ENCODE results near the gene ZBTB47. TPM values are rescaled to one million over a fixed set of nuclear protein-coding genes. Genes with fewer than 3 reads are reported as not detected.

Gene ZBTB47
- total RNA-seq, 2 experiments from 2014 or later = 0.55 to 1.0 TPM

DNA sequence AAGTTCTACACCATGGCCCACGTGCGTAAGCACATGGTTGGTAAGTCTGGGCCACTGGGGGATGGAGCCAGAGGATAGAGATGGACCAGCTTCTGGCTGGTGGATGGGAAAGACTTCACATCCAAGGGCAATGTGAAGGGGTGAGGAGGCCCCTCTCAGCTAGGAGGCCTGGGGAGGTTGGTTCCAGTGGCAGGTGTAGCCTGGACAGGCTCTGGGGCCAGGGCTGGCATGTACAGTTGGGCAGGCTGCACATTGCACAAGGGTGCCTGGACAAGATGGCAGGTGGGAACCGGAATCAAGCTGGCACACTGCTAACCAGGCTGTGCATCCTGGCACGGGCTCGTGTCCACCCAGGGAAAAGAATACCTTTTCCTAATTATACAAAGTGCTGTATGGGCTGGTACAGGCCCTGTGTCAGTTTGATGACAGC lies 8.1 kb downstream of the ZBTB47 start:
- intact Hi-C loops (cut with micrococcal nuclease) = loop anchor here (1.0 kb wide), 1 partner anchor 83 kb away; no protein-coding TSS in a partner anchor
- no peak overlapping the region for H3K4me3 Mint-ChIP-seq
- H3K9me3 Mint-ChIP-seq = no peaks in the 10 kb centered on the region
- H3K27me3 Mint-ChIP-seq (ENCODE audit: low read depth) = no peaks in the 10 kb centered on the region
- no peak for DNase-seq
- no peaks in the 10 kb centered on the region for H3K36me3 Mint-ChIP-seq (ENCODE audit: low read depth)
- CTCF ChIA-PET = interaction anchor here (1.5 kb wide), 1 partner anchor 10 kb away, joined by 3 read pairs; no protein-coding TSS in a partner anchor
- no peak overlapping the region for H3K27ac Mint-ChIP-seq
- no peaks in the 10 kb centered on the region for H3K4me1 Mint-ChIP-seq (ENCODE audit: low read depth)

DNA sequence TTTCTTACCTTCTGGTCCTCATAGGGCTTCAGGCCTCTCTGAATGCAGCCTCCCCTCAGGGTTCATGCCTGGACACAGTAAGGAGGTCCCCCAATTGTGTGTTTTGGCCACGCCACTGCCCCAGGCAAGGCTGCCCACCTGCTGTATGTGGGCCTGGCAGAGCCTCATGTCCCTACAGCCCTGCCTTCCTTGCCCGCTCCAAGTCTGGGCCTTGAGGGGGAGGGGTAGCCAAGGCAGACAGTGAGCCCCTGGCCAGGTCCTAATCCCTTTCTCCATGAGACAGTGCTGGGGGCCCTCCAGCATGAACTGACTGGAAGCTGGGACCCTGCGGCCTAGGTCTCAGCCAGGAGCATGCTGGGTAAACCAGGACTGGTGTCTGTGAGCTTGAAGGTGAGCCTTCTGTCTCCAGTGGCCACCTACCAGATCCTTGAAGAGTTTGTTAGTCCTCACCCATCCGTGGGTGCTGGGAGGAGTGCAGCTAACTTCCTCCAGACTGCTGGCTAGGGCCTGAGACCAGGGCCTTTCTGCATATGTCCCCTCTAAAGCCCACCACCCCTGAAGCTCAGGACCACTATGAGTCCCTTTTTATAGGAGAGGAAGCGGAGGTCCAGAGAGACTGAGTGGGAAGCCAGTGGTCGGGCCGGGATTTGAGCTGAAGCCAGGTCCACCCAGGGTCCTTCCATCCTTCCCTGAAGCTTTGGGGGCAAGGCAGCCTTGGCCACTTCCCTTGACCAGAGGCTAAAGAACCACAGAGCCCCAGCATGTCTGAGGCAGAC lies 8.7 kb downstream of the ZBTB47 start:
- no peak overlapping the region for H3K4me3 Mint-ChIP-seq
- DNase-seq = no peak
- H3K27me3 Mint-ChIP-seq (ENCODE audit: low read depth) = no peaks in the 10 kb centered on the region
- H3K36me3 Mint-ChIP-seq (ENCODE audit: low read depth) = no peaks in the 10 kb centered on the region
- H3K4me1 Mint-ChIP-seq (ENCODE audit: low read depth) = no peaks in the 10 kb centered on the region
- CTCF ChIA-PET = interaction anchor here (1.5 kb wide), 1 partner anchor 11 kb away, joined by 3 read pairs; no protein-coding TSS in a partner anchor
- intact Hi-C loops (cut with micrococcal nuclease) = no loop called here
- no peak overlapping the region for H3K27ac Mint-ChIP-seq
- H3K9me3 Mint-ChIP-seq = no peaks in the 10 kb centered on the region

DNA sequence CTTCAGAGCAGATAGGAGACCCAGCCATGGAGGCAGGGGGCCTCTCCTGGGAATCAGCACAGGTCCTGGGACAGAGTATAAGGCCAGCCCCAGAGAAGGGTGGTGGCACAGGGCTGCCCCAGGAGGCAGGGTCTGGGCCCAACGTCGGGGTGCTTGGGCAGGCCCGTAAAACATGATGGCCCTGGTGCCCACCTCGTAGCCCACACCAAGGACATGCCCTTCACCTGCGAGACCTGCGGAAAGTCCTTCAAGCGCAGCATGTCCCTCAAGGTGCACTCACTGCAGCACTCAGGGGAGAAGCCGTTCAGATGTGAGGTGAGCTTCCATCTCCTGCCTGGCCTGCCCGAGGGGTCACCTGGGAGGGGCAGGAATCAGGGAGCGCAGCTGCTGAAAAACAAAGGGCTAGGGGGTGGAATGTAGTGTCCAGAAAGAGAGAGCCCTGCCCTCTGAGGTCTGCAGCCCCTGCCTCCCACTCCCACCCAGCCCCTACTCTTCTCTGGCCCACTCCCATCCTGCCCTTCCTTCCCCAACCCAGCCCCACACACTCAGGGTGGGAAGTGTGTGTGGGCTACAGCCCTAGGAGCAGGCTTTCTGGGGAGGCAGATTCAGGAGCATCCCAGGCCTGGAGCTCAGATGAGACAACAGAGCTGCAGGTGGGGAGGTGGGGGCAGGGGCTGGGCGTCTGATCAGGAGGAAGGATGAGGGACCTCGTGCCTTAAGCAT lies 9.5 kb downstream of the ZBTB47 start:
- no peak overlapping the region for H3K27ac Mint-ChIP-seq
- no peaks in the 10 kb centered on the region for H3K4me1 Mint-ChIP-seq (ENCODE audit: low read depth)
- intact Hi-C loops (cut with micrococcal nuclease) = no loop called here
- H3K36me3 Mint-ChIP-seq (ENCODE audit: low read depth) = no peaks in the 10 kb centered on the region
- no peaks in the 10 kb centered on the region for H3K9me3 Mint-ChIP-seq
- H3K27me3 Mint-ChIP-seq (ENCODE audit: low read depth) = no peaks in the 10 kb centered on the region
- CTCF ChIA-PET = no interaction called here
- DNase-seq = no peak
- H3K4me3 Mint-ChIP-seq = no peak overlapping the region

DNA sequence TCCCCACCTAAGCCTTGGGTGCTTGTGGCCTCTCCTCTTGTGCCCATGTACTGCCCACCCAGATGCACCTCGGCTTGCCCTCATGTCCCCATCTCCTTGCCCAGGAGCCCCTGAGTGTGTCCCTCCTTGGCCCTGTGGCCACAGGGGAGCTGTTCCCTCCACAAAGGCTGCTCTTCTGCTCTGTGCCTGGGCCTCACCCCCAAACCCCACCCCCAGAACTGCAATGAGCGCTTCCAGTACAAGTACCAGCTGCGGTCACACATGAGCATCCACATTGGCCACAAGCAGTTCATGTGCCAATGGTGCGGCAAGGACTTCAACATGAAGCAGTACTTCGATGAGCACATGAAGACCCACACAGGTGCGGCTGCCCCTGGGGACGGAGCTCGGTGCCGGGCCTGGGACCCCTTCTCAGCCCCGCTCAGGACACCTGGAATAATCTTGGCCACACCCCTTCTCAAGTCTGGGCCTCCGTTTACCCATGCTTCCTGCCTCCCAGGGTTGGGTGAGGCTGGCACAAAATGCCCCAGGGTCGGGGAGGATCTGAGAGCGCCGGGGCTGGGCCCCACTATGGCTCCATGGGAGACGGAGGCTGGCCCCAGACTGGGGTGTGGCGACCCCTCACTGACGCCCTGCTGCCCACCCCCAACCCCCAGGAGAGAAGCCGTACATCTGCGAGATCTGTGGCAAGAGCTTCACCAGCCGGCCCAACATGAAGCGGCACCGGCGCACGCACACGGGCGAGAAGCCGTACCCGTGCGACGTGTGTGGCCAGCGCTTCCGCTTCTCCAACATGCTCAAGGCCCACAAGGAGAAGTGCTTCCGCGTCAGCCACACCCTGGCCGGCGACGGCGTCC lies 10.3 kb downstream of the ZBTB47 start:
- intact Hi-C loops (cut with micrococcal nuclease) = no loop called here
- CTCF ChIA-PET = interaction anchor here (0.6 kb wide), 1 partner anchor 27 kb away, joined by 3 read pairs; no protein-coding TSS in a partner anchor
- Mint-ChIP-seq H3K36me3 (ENCODE audit: low read depth) (no peaks in the 10 kb centered on the region), H3K27me3 (ENCODE audit: low read depth) (no peaks in the 10 kb centered on the region), H3K4me3 (no peak overlapping the region), H3K4me1 (ENCODE audit: low read depth) (no peaks in the 10 kb centered on the region), H3K9me3 (no peaks in the 10 kb centered on the region), H3K27ac (no peak overlapping the region)
- no peak for DNase-seq

DNA sequence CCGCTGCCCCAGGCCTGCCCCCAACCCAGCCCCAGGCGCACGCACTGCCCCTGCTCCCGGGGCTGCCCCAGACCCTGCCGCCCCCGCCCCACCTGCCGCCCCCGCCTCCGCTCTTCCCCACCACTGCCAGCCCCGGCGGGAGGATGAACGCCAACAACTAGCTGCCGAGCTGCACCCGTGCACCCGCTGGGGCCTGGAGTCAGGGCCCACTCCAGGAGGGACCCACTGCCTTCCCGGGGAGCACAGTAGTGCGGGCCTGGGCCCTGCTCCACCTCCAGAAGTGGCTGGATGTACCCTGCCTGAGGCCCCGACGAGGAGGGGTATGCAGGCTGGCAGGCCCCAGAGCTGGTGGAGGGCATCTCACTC lies 10.9 kb downstream of the ZBTB47 start:
- Mint-ChIP-seq H3K27me3 (ENCODE audit: low read depth) (no peaks in the 10 kb centered on the region), H3K27ac (no peak overlapping the region), H3K4me1 (ENCODE audit: low read depth) (no peaks in the 10 kb centered on the region), H3K36me3 (ENCODE audit: low read depth) (no peaks in the 10 kb centered on the region), H3K9me3 (no peaks in the 10 kb centered on the region), H3K4me3 (no peak overlapping the region)
- no peak for DNase-seq
- intact Hi-C loops (cut with micrococcal nuclease) = no loop called here
- CTCF ChIA-PET = interaction anchor here (0.6 kb wide), 1 partner anchor 26 kb away, joined by 3 read pairs; no protein-coding TSS in a partner anchor

DNA sequence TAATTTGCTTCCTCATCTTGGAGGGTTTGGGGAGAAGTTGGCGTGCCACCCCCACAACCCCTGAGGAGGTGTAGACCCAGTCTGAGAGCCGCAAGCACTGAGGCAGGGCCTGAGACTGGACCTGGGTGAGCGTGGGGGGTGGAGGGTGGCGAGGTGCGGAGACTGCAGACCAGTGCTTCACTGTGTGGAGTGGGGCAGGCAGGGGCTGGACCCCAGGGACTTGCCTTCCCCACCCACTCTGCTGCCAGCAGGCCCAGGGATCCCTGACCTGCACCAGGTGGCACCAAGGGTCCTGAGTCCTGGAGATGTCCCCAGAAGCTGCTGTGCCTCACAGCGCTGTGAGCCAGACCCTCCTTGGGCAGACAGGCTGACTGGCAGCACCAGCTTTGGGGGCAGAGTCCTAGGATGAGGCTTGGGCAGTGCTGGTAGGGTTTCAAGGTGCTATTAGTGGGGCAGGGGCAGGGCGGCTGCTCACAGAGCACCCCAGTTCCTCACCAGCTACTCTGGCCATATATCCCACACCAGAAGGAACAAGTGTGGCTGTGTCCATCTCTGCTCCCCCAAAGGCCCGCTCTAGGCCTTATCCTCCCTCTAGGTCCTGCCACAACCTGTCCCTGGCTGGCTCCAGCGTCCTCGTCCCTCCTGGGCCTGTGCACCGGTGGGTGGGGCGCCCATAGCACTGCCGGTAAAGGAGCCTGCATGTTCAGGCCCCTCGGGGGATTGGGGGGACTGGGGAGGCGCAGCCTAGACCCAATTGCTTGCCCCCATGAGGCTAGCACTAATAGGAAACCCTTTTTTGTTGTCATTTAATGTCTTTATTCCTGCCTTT lies 11.8 kb downstream of the ZBTB47 start:
- no peaks in the 10 kb centered on the region for H3K9me3 Mint-ChIP-seq
- H3K27me3 Mint-ChIP-seq (ENCODE audit: low read depth) = no peaks in the 10 kb centered on the region
- H3K27ac Mint-ChIP-seq = no peak overlapping the region
- no peak overlapping the region for H3K4me3 Mint-ChIP-seq
- CTCF ChIA-PET = no interaction called here
- no peaks in the 10 kb centered on the region for H3K36me3 Mint-ChIP-seq (ENCODE audit: low read depth)
- no peaks in the 10 kb centered on the region for H3K4me1 Mint-ChIP-seq (ENCODE audit: low read depth)
- intact Hi-C loops (cut with micrococcal nuclease) = no loop called here
- DNase-seq = no peak

DNA sequence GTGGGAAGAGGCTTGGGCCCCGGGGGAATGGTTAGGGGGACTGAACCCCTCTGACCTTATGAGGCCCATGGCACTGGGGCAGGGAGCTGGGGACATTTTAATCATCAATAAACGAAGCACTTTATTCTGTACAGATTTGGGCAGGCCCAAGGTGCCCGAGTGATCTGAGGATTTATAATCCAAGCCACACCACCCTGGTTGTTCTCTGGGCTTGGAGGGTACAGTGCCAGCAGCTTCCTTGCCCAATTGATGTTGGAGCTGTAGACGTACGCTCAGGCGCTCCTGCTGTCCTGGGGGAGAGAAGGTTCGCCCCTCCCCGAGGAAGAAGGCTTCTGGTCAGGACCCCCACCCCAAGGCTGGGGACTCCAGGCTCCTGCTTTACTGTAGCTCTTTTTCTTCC lies 12.5 kb downstream of the ZBTB47 start:
- DNase-seq = no peak
- CTCF ChIA-PET = no interaction called here
- no peaks in the 10 kb centered on the region for H3K9me3 Mint-ChIP-seq
- H3K27me3 Mint-ChIP-seq (ENCODE audit: low read depth) = no peaks in the 10 kb centered on the region
- no peaks in the 10 kb centered on the region for H3K36me3 Mint-ChIP-seq (ENCODE audit: low read depth)
- H3K27ac Mint-ChIP-seq = no peak overlapping the region
- intact Hi-C loops (cut with micrococcal nuclease) = no loop called here
- no peaks in the 10 kb centered on the region for H3K4me1 Mint-ChIP-seq (ENCODE audit: low read depth)
- H3K4me3 Mint-ChIP-seq = no peak overlapping the region

DNA sequence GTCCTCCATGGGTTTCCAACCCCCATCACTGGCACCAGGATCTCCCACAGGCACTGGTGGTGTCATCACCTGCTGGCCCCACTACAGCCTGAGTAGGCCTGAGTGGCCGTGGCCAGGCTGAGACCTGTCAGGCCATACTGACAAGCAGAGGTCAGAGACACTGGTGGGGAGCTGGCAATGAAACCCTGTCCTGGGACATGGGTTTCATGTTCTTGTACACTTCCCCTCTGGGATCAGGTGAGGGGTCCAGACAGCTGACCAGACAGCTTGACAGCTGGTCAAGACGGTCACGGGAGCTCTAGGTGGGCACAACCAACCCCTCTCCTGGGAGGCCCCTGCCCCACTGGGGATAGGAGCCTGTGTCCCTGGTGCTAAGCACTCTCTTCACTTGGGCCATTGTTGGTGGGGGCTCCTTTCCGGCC lies 13.1 kb downstream of the ZBTB47 start:
- Mint-ChIP-seq H3K36me3 (ENCODE audit: low read depth) (no peaks in the 10 kb centered on the region), H3K27ac (no peak overlapping the region), H3K4me1 (ENCODE audit: low read depth) (no peaks in the 10 kb centered on the region), H3K27me3 (ENCODE audit: low read depth) (no peaks in the 10 kb centered on the region), H3K9me3 (no peaks in the 10 kb centered on the region), H3K4me3 (no peak overlapping the region)
- intact Hi-C loops (cut with micrococcal nuclease) = no loop called here
- no peak for DNase-seq
- CTCF ChIA-PET = no interaction called here

DNA sequence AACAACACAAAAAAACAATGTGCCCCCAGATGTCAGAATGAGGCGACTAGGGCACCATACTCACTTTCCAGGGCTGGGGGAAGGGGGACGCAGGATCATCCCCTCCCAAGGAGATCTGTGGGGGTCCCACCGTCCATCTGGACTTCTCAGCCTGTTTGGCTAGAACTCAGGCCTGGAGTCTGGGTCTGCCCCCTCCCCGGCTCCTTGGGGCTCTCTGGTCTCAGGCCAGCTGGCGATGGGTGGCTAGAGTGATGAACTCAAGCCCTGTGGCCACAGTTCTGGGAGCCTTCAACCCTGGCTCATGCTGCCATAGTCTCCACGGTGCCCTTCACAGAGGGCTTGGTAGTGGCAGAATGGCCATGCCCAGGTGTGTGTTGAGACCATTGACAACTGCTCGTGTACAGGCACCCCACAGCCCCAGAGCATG lies 13.6 kb downstream of the ZBTB47 start:
- no peaks in the 10 kb centered on the region for H3K9me3 Mint-ChIP-seq
- peak overlapping the region; percentile 33 for H3K27ac Mint-ChIP-seq
- no peak overlapping the region for H3K4me3 Mint-ChIP-seq
- no peak for DNase-seq
- CTCF ChIA-PET = no interaction called here
- H3K4me1 Mint-ChIP-seq (ENCODE audit: low read depth) = no peaks in the 10 kb centered on the region
- intact Hi-C loops (cut with micrococcal nuclease) = no loop called here
- no peaks in the 10 kb centered on the region for H3K27me3 Mint-ChIP-seq (ENCODE audit: low read depth)
- H3K36me3 Mint-ChIP-seq (ENCODE audit: low read depth) = no peaks in the 10 kb centered on the region

DNA sequence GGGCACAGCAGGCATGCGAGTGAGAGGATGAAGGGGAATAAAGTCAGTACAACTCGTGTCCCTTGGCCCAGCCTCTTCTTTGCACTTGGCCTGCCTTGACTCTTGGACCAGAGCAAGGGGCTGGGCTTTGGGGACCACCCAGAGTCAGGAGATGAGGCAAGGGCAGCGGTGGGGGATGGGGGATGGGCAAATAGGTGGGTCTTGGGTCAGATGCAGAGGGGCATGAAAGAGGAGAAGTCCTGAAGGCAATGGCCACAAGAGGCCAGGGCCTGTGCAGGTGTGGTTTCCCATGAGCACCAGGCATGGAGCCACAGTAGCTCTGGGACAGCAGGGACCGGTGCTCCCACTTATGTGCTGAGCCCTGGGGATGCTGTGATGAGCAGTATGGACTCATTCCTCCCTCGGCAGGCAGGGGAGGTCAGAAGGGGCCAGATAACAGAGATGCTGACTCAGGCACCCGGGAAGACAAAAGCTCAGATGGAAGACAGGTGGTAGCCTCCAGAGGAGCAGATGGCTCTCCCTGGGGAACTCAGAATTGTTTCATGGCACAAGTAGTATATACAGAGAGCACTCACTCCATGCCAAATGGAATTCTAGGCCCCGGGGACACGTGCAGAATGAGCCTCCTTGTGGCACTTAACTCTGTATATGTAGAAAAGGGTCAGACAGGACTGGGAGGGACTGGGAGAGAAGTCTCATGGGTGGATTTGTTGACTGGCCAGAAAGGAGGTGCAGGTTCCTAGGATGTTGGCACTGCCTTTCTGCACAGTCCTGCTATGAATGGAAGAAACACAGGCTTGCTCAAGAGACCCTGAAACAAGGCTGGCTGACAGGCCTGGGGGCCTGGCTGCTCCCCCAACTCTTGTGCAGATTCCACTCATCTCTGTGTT lies 14.3 kb downstream of the ZBTB47 start:
- CTCF ChIA-PET = no interaction called here
- no peaks in the 10 kb centered on the region for H3K9me3 Mint-ChIP-seq
- H3K4me3 Mint-ChIP-seq = no peak overlapping the region
- no peaks in the 10 kb centered on the region for H3K27me3 Mint-ChIP-seq (ENCODE audit: low read depth)
- no peaks in the 10 kb centered on the region for H3K36me3 Mint-ChIP-seq (ENCODE audit: low read depth)
- DNase-seq = no peak
- H3K4me1 Mint-ChIP-seq (ENCODE audit: low read depth) = no peaks in the 10 kb centered on the region
- H3K27ac Mint-ChIP-seq = no peak overlapping the region
- intact Hi-C loops (cut with micrococcal nuclease) = no loop called here

DNA sequence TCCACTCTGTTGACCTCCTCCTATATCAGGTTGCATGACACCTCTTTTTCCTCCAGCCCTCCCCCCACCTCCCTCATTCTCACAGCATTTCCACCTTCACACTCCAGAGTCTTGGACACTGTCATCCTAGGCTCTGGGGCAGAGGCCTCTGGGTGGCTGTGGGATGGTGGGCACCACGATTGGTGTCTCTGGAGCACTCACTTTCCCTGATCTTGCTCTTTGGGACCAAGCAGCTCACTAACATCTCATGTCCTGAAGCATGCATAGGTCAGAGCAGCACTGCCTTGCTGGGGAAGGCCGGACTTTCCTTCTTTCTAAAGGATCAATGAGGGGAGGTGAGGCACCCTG lies 14.9 kb downstream of the ZBTB47 start:
- intact Hi-C loops (cut with micrococcal nuclease) = no loop called here
- no peak overlapping the region for H3K4me3 Mint-ChIP-seq

More for the DNA sequence above, 14.9 kb downstream of the ZBTB47 start:
- H3K4me1 Mint-ChIP-seq (ENCODE audit: low read depth) = no peaks in the 10 kb centered on the region
- H3K27me3 Mint-ChIP-seq (ENCODE audit: low read depth) = no peaks in the 10 kb centered on the region
- no peaks in the 10 kb centered on the region for H3K9me3 Mint-ChIP-seq
- no peak overlapping the region for H3K27ac Mint-ChIP-seq
- H3K36me3 Mint-ChIP-seq (ENCODE audit: low read depth) = no peaks in the 10 kb centered on the region
- CTCF ChIA-PET = no interaction called here
- no peak for DNase-seq

All from activated naive CD4-positive, alpha-beta T cell treated with anti-CD3 and anti-CD28 coated beads for 36 hours (primary cell).